K562 (cell line): ENCODE results near the gene GPRIN1. TPM values are rescaled to one million over a fixed set of nuclear protein-coding genes. Genes with fewer than 3 reads are reported as not detected.

Experiments used
- ATAC-seq: fragments of 200-7000 bp; cut with Tn5 transposase; 3 replicates; pipeline ENCODE4 v1.9.1; 2020; ENCODE audit warnings: moderate library complexity
- BruUV-seq: library from RNA; stranded (reverse); fragments of 400-500 nt; replicated peaks from 2 replicates; lab custom pipeline; 2021; lab: Mats Ljungman, UMichigan
- CTCF ChIA-PET: fragments of 300-600 bp; formaldehyde crosslinking; extraction: SDS; loops from one replicate; lab custom pipeline; 2021; ENCODE audit warnings: low intra/inter-chr PET ratio; lab: Yijun Ruan, JAX
- POLR2A ChIA-PET: fragments of 300-600, 350-650 bp; sonication (Branson Sonifier 250); formaldehyde crosslinking; extraction: SDS; loops from one replicate; lab custom pipeline; 2021; ENCODE audit warnings: antibody characterized with exemption, inconsistent platforms; lab: Yijun Ruan, JAX
- DNase-seq, 4 experiments: peaks; one replicate each; pipeline versions ENCODE4 v3.0.0 to v3.0.0-alpha.2; 2011 to 2018; ENCODE audit warnings: low spot score in 3 of 4, mixed read lengths in 3 of 4; ENCODE audit errors: extremely low read depth in 1 of 4
- FAIRE-seq: peaks from 2 replicates; lab custom pipeline; 2011; peaks lifted over from hg19 to GRCh38; lab: Jason Lieb, UNC
- H2AFZ ChIP-seq: 2 replicates; pipeline ENCODE4 v1.6.0; 2011; ENCODE audit warnings: low read depth, low read length, control low read depth, inconsistent platforms
- H3K27ac ChIP-seq: fragments of 200-600 bp; 3 replicates; pipeline ENCODE4 v1.8.0; 2011; ENCODE audit warnings: low read depth, mild to moderate bottlenecking, control low read depth, inconsistent platforms, low read length, moderate library complexity, mixed read lengths; ENCODE audit errors: extremely low read depth
- H3K27me3 ChIP-seq, 2 experiments: fragments of 300-600 bp in 1 of 2; 2 replicates in 1 of 2; 3 replicates in 1 of 2; pipeline versions ENCODE4 v1.6.0 to v1.8.0; 2011; ENCODE audit warnings: inconsistent platforms in 2 of 2, low read length in 2 of 2, mild to moderate bottlenecking in 1 of 2, mixed read lengths in 1 of 2, moderate library complexity in 1 of 2; ENCODE audit not compliant: control insufficient read depth in 2 of 2, insufficient read depth in 2 of 2
- H3K36me3 ChIP-seq: fragments of 300-600 bp; 3 replicates; pipeline ENCODE4 v1.8.0; 2011; ENCODE audit warnings: mild to moderate bottlenecking, low read length, inconsistent platforms; ENCODE audit not compliant: control insufficient read depth, insufficient read depth
- H3K4me1 ChIP-seq, 2 experiments: fragments of 200-600 bp in 1 of 2; replicated peaks in 1 of 2; 2 replicates in 1 of 2; 3 replicates in 1 of 2; pipeline versions ENCODE4 v1.5.1 to v1.8.0; 2011; ENCODE audit warnings: inconsistent platforms in 2 of 2, low read length in 2 of 2, mild to moderate bottlenecking in 1 of 2, mixed read lengths in 1 of 2, moderate library complexity in 1 of 2; ENCODE audit not compliant: control insufficient read depth in 2 of 2, insufficient read depth in 2 of 2
- H3K4me2 ChIP-seq: 2 replicates; pipeline ENCODE4 v1.6.1; 2011; ENCODE audit warnings: low read length, control low read depth, inconsistent platforms, mixed read lengths; ENCODE audit not compliant: insufficient read depth
- H3K4me3 ChIP-seq: fragments of 200-600 bp; sonication (generic), shearing (Covaris generic); 2 replicates; pipeline ENCODE4 v1.5.1; 2016; ENCODE audit warnings: control low read depth, inconsistent platforms
- H3K79me2 ChIP-seq: fragments of 200-600 bp; 3 replicates; pipeline ENCODE4 v1.8.0; 2011; ENCODE audit warnings: low read length, inconsistent platforms; ENCODE audit not compliant: control insufficient read depth, insufficient read depth
- H3K9ac ChIP-seq, 2 experiments: 2 replicates each; pipeline versions ENCODE4 v1.6.0 to v1.6.1; 2011; ENCODE audit warnings: low read depth in 2 of 2, low read length in 2 of 2, control low read depth in 1 of 2, inconsistent platforms in 1 of 2, mild to moderate bottlenecking in 1 of 2, mixed read lengths in 1 of 2; ENCODE audit not compliant: insufficient read depth in 1 of 2
- H3K9me1 ChIP-seq: one replicate; pipeline ENCODE4 v1.6.0; 2011; ENCODE audit warnings: inconsistent platforms, mild to moderate bottlenecking, low read length, moderate library complexity; ENCODE audit not compliant: control insufficient read depth, insufficient read depth
- H3K9me3 ChIP-seq: replicated peaks from 2 replicates; pipeline ENCODE4 v1.5.1; 2011; ENCODE audit warnings: low read depth, low read length, inconsistent platforms; ENCODE audit not compliant: control insufficient read depth, insufficient read depth
- H4K20me1 ChIP-seq: replicated peaks from 2 replicates; pipeline ENCODE4 v1.6.1; 2011; ENCODE audit warnings: low read length, inconsistent platforms, mixed read lengths; ENCODE audit not compliant: control insufficient read depth, insufficient read depth
- CBFA2T3 ChIP-seq: fragments of 450-650 bp; IDR thresholded peaks from 2 replicates; pipeline ENCODE4 v1.6.1; 2017
- EGR1 ChIP-seq: fragments of 450-650 bp; conservative IDR thresholded peaks from 2 replicates; pipeline ENCODE4 v1.6.1; 2017; ENCODE audit warnings: mild to moderate bottlenecking
- MYNN ChIP-seq, 2 experiments: sonication (generic); formaldehyde crosslinking in 1 of 2; IDR thresholded peaks; 2 replicates each; pipeline versions ENCODE4 v1.5.0 to v1.6.1; 2016 to 2020; ENCODE audit warnings: antibody characterized with exemption in 1 of 2, missing genetic modification reagents in 1 of 2
- ZC3H11A ChIP-seq: IDR thresholded peaks from 2 replicates; pipeline ENCODE4 v1.6.1; 2012; ENCODE audit warnings: low read depth, low read length, improper control_type of control experiment
- ZNF124 ChIP-seq: sonication (generic); formaldehyde crosslinking; IDR thresholded peaks from 2 replicates; pipeline ENCODE4 v1.8.1; 2022; ENCODE audit warnings: missing genetic modification reagents
- ZNF24 ChIP-seq: fragments of 450-650 bp; IDR thresholded peaks from 2 replicates; pipeline ENCODE4 v1.6.1; 2016
- WGBS: fragments of 100-300 bp; shearing (Covaris generic); methylation state at CpG from one replicate; pipeline ENCODE4 v1.1.6; 2016; ENCODE audit warnings: low coverage, mixed read lengths; ENCODE audit not compliant: insufficient coverage; ENCODE audit errors: missing lambda C conversion rate; 5-methylcytosine and 5-hydroxymethylcytosine counted together
- in situ Hi-C: fragments of 300-500 bp; cut with MboI; formaldehyde crosslinking; loops from 4 replicates; pipeline ENCODE4 v1.15.0; 2018; ENCODE audit warnings: inconsistent platforms, mixed read lengths
- intact Hi-C: fragments of 100-400 bp; cut with micrococcal nuclease; formaldehyde crosslinking; loops from 2 replicates; pipeline ENCODE4 v1.14.2; 2022
- polyA plus RNA-seq, 8 experiments: library from polyadenylated mRNA; depleted of rRNA in 4 of 8; stranded (reverse) in 5 of 8; unstranded in 3 of 8; fragments of >200 nt; fragmentation: Nextera tagmentation in 2 of 8; fragmentation: Illumina TruSeq in 1 of 8; extraction: Ambion mirVana in 2 of 8; extraction: Trizol in 1 of 8; gene quantifications; 2 replicates each; pipeline versions ENCODE4 v1.2.1 to v1.2.3, GENCODE V29; 2011 to 2014; ENCODE audit warnings: inconsistent platforms in 1 of 8, missing spikeins in 1 of 8
- total RNA-seq, 7 experiments: library from RNA; depleted of rRNA in 6 of 7; stranded (reverse); fragments of >200 nt in 6 of 7; fragmentation: Illumina TruSeq in 2 of 7; extraction: Trizol in 2 of 7; gene quantifications; 2 replicates each; pipeline versions ENCODE4 v1.2.1 to v1.2.3, GENCODE V29; 2011 to 2021; ENCODE audit warnings: low replicate concordance in 1 of 7

Gene GPRIN1
- total and polyA plus RNA-seq, 9 of the 15 experiments (the other 6 are each of a cell fraction or from before 2014, with no cell fraction given), result 0.15 to 11.6 (median 4.4) TPM

DNA sequence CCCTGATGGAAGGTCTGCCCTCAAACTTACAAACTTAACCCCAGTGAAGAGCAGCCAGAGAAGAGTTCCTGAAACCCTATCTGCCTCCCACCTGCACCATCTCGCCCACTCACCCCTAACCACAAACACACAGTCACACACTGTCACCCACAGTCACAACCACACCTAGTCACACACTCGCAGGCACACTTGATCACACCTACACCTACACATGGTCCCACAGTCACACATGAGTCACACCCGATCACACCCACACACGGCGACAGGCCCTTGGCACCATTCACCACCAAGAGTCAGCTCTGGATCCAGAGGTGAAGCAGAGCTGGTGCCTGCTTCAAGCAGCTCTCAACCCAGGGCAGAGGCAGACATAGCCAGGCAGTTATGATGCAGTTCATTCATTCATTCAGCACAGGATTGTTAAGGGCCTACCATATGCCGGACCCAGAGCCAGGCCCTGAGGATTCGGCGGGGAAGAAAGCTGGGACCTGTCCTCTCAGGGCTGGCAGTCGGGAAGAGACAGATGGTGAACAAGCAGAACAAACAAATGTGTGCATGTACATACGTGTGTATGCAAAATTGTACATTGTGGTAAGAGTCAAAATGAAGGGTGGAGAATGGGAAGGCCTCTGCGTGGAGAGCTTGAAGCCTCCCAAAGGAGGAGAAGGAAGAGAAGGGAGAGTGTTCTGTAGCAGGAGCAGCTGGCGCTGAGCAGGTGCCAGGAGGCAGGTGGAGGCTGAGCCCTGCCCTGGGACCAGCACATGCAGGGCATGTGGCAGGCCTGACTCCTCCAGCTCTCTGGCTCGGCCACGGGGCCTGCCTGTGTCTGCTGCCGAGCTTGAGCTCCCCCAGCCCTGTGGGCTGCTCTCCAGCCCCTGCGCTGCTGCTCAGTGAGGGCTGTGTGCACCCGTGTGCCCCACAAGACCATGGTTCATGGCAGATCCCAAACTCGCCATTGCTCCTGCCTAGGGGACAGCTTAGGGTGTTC lies 43.7 kb upstream of the GPRIN1 start:
- in situ Hi-C loops (no loop called here), intact Hi-C loops (no loop called here)
- no peak overlapping the region for H3K9ac ChIP-seq
- no peak for ATAC-seq
- peaks cover 32% of the 10 kb centered on the region for H3K79me2 ChIP-seq
- no peak overlapping the region for H3K27ac ChIP-seq
- peaks cover 37% of the 10 kb centered on the region; the same call in 2 of the 3 replicates for H3K36me3 ChIP-seq
- TF ChIP-seq MYNN (IDR thresholded peaks at IDR 0.05), result peak; percentile 90
- TF ChIP-seq MYNN (CRISPR knock-in tag; IDR thresholded peaks at IDR 0.05), result no peak
- TF ChIP-seq ZC3H11A, result no peak
- TF ChIP-seq CBFA2T3, result peak; percentile 62
- TF ChIP-seq ZNF24, result peak; percentile 18; the same call in 1 of the 2 replicates
- TF ChIP-seq EGR1, result peak; percentile 99
- no peak for TF ChIP-seq ZNF124 (CRISPR knock-in tag)
- POLR2A ChIA-PET, result interaction anchor here (1.1 kb wide), 1 partner anchor 45 kb away, joined by 3 read pairs; no protein-coding TSS in a partner anchor
- peaks cover 20 to 50% of the 10 kb centered on the region in 2 experiments; a peak in 4 of 5 replicates for H3K4me1 ChIP-seq
- peak in 3 of 4 experiments; percentile 21 to 34 (median 31) for DNase-seq
- peaks cover 19% of the 10 kb centered on the region for H3K9me1 ChIP-seq
- no peaks in the 10 kb centered on the region for H3K9me3 ChIP-seq
- H3K27me3 ChIP-seq, result no peaks in the 10 kb centered on the region
- CTCF ChIA-PET, result no interaction called here
- BruUV-seq, result no TSS peak
- FAIRE-seq, result peak; percentile 81
- no peak overlapping the region for H3K4me3 ChIP-seq
- H3K4me2 ChIP-seq, result no peak overlapping the region
- WGBS, result 74% methylated on average over 14 of the region's 18 CpGs
- H4K20me1 ChIP-seq, result peaks cover 19% of the 10 kb centered on the region
- H2AFZ ChIP-seq, result no peak overlapping the region
